ENCODE results near the gene TSNAXIP1.

Gene TSNAXIP1

GRCh38 chr16:67814567-67814966 is 7.9 kb downstream of the TSNAXIP1 start:
- Mint-ChIP-seq H3K4me3 (no peak overlapping the region), H3K9me3 (no peaks in the 10 kb centered on the region), H3K27me3 (ENCODE audit: low read depth, poor library complexity) (peaks cover 3% of the 10 kb centered on the region), H3K36me3 (ENCODE audit: low read depth) (no peaks in the 10 kb centered on the region), H3K27ac (no peak overlapping the region), H3K4me1 (no peaks in the 10 kb centered on the region)
- no peak for DNase-seq
- TF ChIP-seq CTCF (IDR thresholded peaks at IDR 0.05) = no peak

- no peak overlapping the region for H3K4me3 Mint-ChIP-seq
- H3K27me3 Mint-ChIP-seq (ENCODE audit: low read depth, poor library complexity) = peaks cover 3% of the 10 kb centered on the region
- no peaks in the 10 kb centered on the region for H3K9me3 Mint-ChIP-seq
- no peak for DNase-seq
- H3K27ac Mint-ChIP-seq = no peak overlapping the region
- no peaks in the 10 kb centered on the region for H3K4me1 Mint-ChIP-seq
- peaks cover 4% of the 10 kb centered on the region for H3K36me3 Mint-ChIP-seq (ENCODE audit: low read depth)
- TF ChIP-seq CTCF (IDR thresholded peaks at IDR 0.05) = no peak
Measured at GRCh38 chr16:67820608-67821259, 14.0 kb downstream of the TSNAXIP1 start.

GRCh38 chr16:67822511-67822910 is 15.8 kb downstream of the TSNAXIP1 start:
- no peak overlapping the region for H3K27ac Mint-ChIP-seq
- H3K36me3 Mint-ChIP-seq (ENCODE audit: low read depth) = peaks cover 11% of the 10 kb centered on the region
- TF ChIP-seq CTCF (IDR thresholded peaks at IDR 0.05) = no peak
- no peaks in the 10 kb centered on the region for H3K9me3 Mint-ChIP-seq
- DNase-seq = no peak
- no peak overlapping the region for H3K4me3 Mint-ChIP-seq
- no peaks in the 10 kb centered on the region for H3K4me1 Mint-ChIP-seq
- peaks cover 3% of the 10 kb centered on the region for H3K27me3 Mint-ChIP-seq (ENCODE audit: low read depth, poor library complexity)

GRCh38 chr16:67825119-67825518 is 18.4 kb downstream of the TSNAXIP1 start:
- DNase-seq = no peak
- H3K36me3 Mint-ChIP-seq (ENCODE audit: low read depth) = peaks cover 17% of the 10 kb centered on the region
- no peaks in the 10 kb centered on the region for H3K9me3 Mint-ChIP-seq
- H3K27me3 Mint-ChIP-seq (ENCODE audit: low read depth, poor library complexity) = peaks cover 3% of the 10 kb centered on the region
- no peak overlapping the region for H3K4me3 Mint-ChIP-seq
- TF ChIP-seq CTCF (IDR thresholded peaks at IDR 0.05) = no peak
- peak overlapping the region; percentile 77 for H3K27ac Mint-ChIP-seq
- no peaks in the 10 kb centered on the region for H3K4me1 Mint-ChIP-seq

- DNase-seq = no peak
- H3K36me3 Mint-ChIP-seq (ENCODE audit: low read depth) = peaks cover 23% of the 10 kb centered on the region
- TF ChIP-seq CTCF (IDR thresholded peaks at IDR 0.05) = no peak
- no peaks in the 10 kb centered on the region for H3K4me1 Mint-ChIP-seq
- peaks cover 3% of the 10 kb centered on the region for H3K27me3 Mint-ChIP-seq (ENCODE audit: low read depth, poor library complexity)
- H3K9me3 Mint-ChIP-seq = no peaks in the 10 kb centered on the region
- H3K27ac Mint-ChIP-seq = no peak overlapping the region
- no peak overlapping the region for H3K4me3 Mint-ChIP-seq
Measured at GRCh38 chr16:67825906-67826305, 19.2 kb downstream of the TSNAXIP1 start.

GRCh38 chr16:67828651-67829050 is 22.0 kb downstream of the TSNAXIP1 start:
- Mint-ChIP-seq H3K4me1 (peaks cover 12% of the 10 kb centered on the region), H3K27ac (no peak overlapping the region), H3K4me3 (no peak overlapping the region), H3K9me3 (no peaks in the 10 kb centered on the region), H3K36me3 (ENCODE audit: low read depth) (peaks cover 28% of the 10 kb centered on the region), H3K27me3 (ENCODE audit: low read depth, poor library complexity) (peaks cover 3% of the 10 kb centered on the region)
- no peak for TF ChIP-seq CTCF (IDR thresholded peaks at IDR 0.05)
- DNase-seq = no peak
